ENCODE measurements around the gene CTPS2.
"Not testable (repeated sequence)": the region's sequence is repeated elsewhere in the genome, so short reads cannot be mapped to it uniquely, and the experiment has no call there.

CTPS2 gene

DNA sequence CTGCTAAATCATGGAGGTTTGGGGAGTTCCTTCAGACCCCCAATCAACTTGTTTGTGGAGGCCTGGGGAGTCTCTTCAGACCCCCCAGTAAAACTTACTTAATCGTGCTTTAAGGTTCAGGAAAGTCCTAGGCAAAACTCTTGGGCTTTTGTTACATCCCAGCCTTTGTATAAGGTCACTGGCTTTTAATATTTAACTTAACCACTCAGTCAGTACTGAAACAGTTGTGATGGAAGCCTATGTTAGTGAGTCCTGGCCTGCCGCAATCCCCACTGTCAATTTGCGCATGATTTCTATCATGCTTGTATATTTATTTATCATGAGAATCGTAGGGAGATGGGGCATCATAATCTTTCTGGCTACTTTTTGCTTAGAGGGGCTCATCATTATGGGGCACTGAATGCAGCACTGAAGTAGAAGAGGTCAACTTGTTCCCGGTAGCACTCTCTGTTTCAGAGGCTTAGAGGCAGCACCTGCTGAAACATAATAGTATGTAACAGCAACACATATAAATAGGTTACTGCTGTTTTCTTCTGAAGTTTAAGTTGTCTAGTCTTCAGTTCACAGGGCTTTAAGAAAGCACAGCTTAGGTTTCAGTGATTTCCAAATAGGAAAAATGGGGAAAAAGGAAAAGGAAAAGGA, 14.0 kb upstream of the CTPS2 start:
- H3K36me3 Mint-ChIP-seq (ENCODE audit: low read depth): peaks cover 11% of the 10 kb centered on the region
- H3K4me3 Mint-ChIP-seq; H3K4me1 Mint-ChIP-seq (ENCODE audit: low read depth); H3K9me3 Mint-ChIP-seq; DNase-seq (ENCODE audit: low spot score); H3K27me3 Mint-ChIP-seq (ENCODE audit: low read depth); H3K27ac Mint-ChIP-seq: not testable (repeated sequence)

DNA sequence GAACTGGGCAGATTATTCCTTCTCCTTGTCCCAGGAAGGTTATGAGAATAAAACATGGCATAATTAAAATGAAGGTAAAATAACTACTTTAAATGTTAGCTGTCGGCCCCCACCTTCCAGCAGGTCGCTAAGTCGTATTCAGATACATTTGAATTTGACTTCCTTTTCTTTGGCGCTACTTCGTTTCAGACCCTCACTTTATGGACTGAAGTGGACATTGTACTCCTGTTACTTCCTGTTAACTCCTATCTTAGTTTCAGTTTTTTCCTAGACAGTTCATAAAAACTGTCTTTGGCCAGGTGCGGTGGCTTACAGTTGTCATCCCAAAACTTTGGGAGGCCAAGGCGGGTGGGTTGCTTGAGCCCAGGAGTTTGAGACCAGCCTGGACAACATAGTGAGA, 12.6 kb upstream of the CTPS2 start:
- Mint-ChIP-seq H3K27me3 (ENCODE audit: low read depth) (no peaks in the 10 kb centered on the region), H3K27ac (no peak overlapping the region)

DNA sequence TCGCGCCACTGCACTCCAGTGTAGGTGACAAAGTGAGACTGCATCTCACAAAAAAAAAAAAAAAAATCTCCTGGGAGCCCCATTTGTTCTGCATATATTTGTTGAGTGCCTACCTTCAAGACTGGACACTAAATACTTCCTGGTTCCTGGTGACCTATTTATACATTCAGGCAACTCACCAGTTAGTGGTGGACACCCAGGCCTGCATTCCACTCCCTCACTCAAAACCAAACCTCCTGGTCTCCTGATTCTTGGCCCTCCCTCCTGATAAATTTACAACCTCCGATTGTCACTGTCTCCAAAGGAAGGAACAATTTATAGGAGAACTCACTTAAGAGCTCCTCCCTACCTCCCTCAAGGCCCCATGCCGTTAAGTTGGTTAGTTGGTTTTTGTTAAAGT, 10.0 kb upstream of the CTPS2 start:
- H3K4me3 Mint-ChIP-seq: no peak overlapping the region
- peaks cover 8% of the 10 kb centered on the region for H3K36me3 Mint-ChIP-seq (ENCODE audit: low read depth)
- peaks cover 17% of the 10 kb centered on the region for H3K4me1 Mint-ChIP-seq (ENCODE audit: low read depth)
- no peak for DNase-seq (ENCODE audit: low spot score)
- H3K9me3 Mint-ChIP-seq: no peaks in the 10 kb centered on the region
- no peaks in the 10 kb centered on the region for H3K27me3 Mint-ChIP-seq (ENCODE audit: low read depth)
- no peak overlapping the region for H3K27ac Mint-ChIP-seq

More for the DNA sequence above, 12.6 kb upstream of the CTPS2 start:
- no peak for DNase-seq (ENCODE audit: low spot score)
- Mint-ChIP-seq H3K4me3 (no peak overlapping the region), H3K36me3 (ENCODE audit: low read depth) (peaks cover 11% of the 10 kb centered on the region), H3K4me1 (ENCODE audit: low read depth) (peaks cover 14% of the 10 kb centered on the region), H3K9me3 (no peaks in the 10 kb centered on the region)

DNA sequence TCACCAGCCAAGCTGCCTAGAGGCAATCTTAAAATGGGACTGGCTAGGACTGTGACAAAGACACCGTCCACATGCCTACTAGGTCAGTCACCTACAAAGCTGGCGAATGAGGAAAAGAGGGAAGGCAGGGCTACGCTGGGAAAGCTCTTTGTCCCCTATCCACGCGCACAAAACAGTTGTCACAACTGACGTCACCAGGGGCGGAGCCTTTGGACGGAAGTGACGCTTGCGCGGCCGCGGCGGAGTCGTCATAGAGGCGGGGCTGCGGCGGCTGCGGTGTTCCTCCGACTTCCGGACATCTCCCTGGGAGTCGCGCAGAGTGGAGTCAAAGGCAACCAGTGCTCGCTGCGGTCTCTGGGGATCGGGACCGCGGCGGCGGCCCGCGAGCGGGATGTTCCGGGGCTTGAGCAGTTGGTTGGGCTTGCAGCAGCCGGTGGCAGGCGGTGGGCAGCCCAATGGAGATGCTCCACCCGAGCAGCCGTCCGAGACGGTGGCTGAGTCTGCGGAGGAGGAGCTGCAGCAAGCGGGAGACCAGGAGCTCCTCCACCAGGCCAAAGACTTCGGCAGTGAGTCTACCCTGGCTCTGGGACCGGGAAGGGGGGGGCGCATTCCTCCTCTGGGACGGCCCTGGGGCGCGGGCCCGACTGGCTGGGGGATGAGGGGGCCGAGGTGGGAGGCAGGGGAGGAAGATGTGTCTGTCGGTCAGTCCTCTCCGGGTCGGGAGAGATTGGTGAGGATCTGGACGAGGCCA, 7.0 kb upstream of the CTPS2 start, which contains the start of gene SYAP1:
Gene SYAP1, plus strand, starts transcription at position 279 of the 751 bp plus-strand sequence. Its CDS starts 113 bp downstream, at position 392.
- Mint-ChIP-seq H3K4me3 (peak within 1 kb of the TSS; percentile 91), H3K27me3 (ENCODE audit: low read depth) (no peaks in the 10 kb centered on the region), H3K9me3 (no peaks in the 10 kb centered on the region), H3K4me1 (ENCODE audit: low read depth) (peaks cover 15% of the 10 kb centered on the region), H3K27ac (peak within 1 kb of the TSS; percentile 96), H3K36me3 (ENCODE audit: low read depth) (peaks cover 1% of the 10 kb centered on the region)
- peak; percentile 88 for DNase-seq (ENCODE audit: low spot score)

DNA sequence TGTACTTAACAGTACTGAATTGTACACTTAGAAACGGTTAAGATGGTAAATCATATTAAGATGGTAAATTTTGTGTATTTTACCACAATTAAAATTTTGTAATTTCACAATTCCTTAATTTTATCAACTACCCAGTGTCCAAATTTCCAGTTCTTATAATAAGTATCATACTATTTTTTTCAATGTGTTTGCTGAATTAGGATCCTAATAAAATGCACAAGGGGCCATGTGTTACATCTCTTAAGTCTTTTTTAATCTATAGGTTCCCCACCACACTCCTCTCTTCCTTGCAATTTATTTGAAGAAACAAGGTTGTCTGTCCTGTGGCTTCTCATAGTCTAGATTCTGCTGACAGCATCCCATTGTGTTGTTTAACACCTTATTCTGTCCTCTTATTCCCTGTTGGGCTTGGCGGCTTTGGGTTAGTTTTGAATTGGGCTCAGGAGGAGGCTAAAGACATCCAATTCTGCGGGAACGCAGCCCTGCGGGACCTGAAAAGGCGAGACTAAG, 6.4 kb upstream of the CTPS2 start:
- Mint-ChIP-seq H3K36me3 (ENCODE audit: low read depth) (peaks cover 1% of the 10 kb centered on the region), H3K4me3 (peak overlapping the region; percentile 91), H3K9me3 (no peaks in the 10 kb centered on the region), H3K27ac (peak overlapping the region; percentile 96), H3K4me1 (ENCODE audit: low read depth) (peaks cover 15% of the 10 kb centered on the region), H3K27me3 (ENCODE audit: low read depth) (no peaks in the 10 kb centered on the region)
- no peak for DNase-seq (ENCODE audit: low spot score)

DNA sequence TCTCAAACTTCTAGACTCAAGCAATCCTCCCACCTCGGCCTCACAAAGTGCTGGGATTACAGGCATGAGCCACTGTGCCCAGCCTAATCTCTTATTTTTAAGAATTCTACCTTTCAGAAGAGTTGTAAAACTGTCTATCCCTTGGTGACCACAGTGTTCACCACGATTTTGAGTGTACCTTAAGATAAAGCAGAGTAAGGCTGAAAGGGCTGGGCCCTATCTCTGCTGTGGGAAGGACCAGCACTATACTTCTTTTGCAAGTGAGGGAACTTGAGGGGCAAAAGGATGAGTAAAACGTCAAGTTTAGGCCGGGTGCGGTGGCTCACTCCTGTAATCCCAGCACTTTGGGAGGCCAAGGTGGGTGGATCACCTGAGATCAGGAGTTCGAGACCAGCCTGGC, 4.0 kb upstream of the CTPS2 start:
- not testable (repeated sequence) for H3K9me3 Mint-ChIP-seq; H3K4me3 Mint-ChIP-seq; DNase-seq (ENCODE audit: low spot score); H3K27ac Mint-ChIP-seq; H3K27me3 Mint-ChIP-seq (ENCODE audit: low read depth); H3K36me3 Mint-ChIP-seq (ENCODE audit: low read depth)
- H3K4me1 Mint-ChIP-seq (ENCODE audit: low read depth): peaks cover 16% of the 10 kb centered on the region

DNA sequence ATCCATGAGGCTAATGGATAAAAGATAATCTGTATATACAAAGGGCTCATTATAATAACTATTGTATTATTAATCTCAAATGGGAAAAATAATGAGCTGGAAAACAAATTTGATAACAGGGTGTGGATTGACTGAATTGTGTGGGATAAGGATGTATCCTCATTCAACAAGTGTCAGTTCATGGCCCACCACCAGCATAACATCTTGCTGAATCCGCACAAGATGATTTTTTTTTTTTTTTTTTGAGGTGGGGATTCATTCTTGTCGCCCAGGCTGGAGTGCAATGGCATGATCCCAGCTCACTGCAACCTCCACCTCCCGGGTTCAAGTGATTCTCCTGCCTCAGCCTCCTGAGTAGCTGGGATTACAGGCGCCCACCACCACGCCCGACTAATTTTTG, 3.2 kb upstream of the CTPS2 start:
- H3K27me3 Mint-ChIP-seq (ENCODE audit: low read depth); H3K36me3 Mint-ChIP-seq (ENCODE audit: low read depth); DNase-seq (ENCODE audit: low spot score); H3K27ac Mint-ChIP-seq; H3K4me3 Mint-ChIP-seq; H3K9me3 Mint-ChIP-seq: not testable (repeated sequence)
- peaks cover 18% of the 10 kb centered on the region for H3K4me1 Mint-ChIP-seq (ENCODE audit: low read depth)

DNA sequence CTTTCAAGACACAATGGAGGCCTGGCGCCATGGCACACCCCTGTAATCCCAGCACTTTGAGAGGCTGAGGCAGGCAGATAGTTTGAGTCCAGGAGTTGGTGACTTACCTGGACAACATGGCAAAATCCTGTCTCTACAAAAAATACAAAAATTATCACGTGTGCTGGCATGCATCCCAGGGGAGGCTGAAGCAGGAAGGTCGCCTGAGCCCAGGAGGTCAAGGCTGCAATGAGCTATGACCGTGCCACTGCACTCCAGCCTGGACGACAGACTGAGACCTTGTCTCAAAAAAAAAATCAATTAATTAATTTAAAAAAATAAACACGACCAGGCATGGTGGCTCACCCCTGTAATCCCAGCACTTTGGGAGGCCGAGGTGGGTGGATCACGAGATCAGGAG, 2.0 kb upstream of the CTPS2 start:
- peaks cover 12% of the 10 kb centered on the region for H3K4me1 Mint-ChIP-seq (ENCODE audit: low read depth)
- no peaks in the 10 kb centered on the region for H3K27me3 Mint-ChIP-seq (ENCODE audit: low read depth)
- no peaks in the 10 kb centered on the region for H3K9me3 Mint-ChIP-seq
- H3K27ac Mint-ChIP-seq: no peak overlapping the region
- H3K36me3 Mint-ChIP-seq (ENCODE audit: low read depth): no peaks in the 10 kb centered on the region
- no peak for DNase-seq (ENCODE audit: low spot score)
- no peak overlapping the region for H3K4me3 Mint-ChIP-seq

DNA sequence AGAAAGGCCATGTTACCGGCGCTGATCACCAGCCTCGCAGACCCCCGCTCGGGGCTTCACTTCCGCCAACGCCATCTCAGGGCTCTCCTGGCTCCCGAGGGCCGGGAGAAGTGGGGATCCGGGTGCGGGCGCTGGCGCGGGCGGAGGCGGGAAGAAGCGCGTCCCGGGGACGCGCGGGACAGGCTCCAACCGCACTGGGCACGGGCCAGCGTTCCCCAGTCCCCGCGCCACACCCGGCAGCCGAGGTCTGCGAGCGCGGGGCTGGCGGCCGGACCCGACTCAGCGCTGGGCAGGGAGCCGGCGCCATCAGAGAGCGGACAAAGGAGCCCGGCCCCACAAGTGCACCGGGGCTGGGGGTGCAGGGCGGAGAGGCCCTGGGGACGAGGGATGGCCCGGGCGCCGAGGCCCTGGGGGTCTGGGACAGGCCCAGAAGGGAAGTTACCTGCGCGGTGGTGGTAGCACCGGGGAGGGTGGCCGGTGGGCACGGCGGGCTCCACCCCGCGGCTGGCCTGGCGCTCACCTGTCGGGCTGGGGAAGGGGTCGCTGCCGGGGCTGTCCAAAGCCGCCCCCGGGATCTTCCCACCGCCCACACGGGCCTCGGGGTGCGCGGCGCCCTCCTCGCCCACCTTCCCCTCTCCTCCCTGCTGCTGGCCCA, 449 bp downstream of the CTPS2 start:
- Mint-ChIP-seq H3K4me1 (ENCODE audit: low read depth) (peaks cover 8% of the 10 kb centered on the region), H3K9me3 (no peaks in the 10 kb centered on the region), H3K36me3 (ENCODE audit: low read depth) (no peaks in the 10 kb centered on the region), H3K4me3 (peak overlapping the region; percentile 86), H3K27me3 (ENCODE audit: low read depth) (no peaks in the 10 kb centered on the region), H3K27ac (peak overlapping the region; percentile 75)
- DNase-seq (ENCODE audit: low spot score): no peak

DNA sequence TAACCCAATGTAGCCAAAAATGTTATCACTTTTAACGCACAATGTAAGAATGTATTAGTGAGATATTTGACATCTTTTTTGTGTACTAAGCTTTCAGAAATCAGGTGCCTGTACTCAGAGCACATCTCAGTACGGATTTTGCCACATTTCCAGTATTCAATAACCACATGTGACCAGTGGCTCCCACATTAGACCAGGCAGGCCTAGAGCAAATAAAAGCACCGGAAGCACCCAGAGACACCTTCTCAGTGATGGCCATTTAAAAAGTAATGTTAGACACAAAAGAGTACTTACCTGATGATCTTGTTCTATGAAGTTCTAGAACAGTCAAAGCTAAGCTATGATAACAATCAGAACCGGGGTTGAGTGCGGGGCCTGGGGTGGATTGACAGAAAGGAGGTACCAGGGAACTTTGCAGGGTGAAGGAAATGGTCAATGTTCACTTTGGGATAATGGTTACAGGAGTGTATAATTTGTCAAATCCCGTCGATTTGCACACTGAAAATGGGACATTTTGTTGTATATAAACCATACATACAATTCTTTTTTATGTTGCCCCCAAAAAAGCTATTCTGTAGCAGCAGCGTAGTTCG, 1.2 kb downstream of the CTPS2 start:
- H3K4me3 Mint-ChIP-seq: peak overlapping the region; percentile 83
- no peak for DNase-seq (ENCODE audit: low spot score)
- H3K36me3 Mint-ChIP-seq (ENCODE audit: low read depth): no peaks in the 10 kb centered on the region
- no peaks in the 10 kb centered on the region for H3K27me3 Mint-ChIP-seq (ENCODE audit: low read depth)
- H3K9me3 Mint-ChIP-seq: no peaks in the 10 kb centered on the region
- peaks cover 8% of the 10 kb centered on the region for H3K4me1 Mint-ChIP-seq (ENCODE audit: low read depth)
- H3K27ac Mint-ChIP-seq: peak overlapping the region; percentile 84

DNA sequence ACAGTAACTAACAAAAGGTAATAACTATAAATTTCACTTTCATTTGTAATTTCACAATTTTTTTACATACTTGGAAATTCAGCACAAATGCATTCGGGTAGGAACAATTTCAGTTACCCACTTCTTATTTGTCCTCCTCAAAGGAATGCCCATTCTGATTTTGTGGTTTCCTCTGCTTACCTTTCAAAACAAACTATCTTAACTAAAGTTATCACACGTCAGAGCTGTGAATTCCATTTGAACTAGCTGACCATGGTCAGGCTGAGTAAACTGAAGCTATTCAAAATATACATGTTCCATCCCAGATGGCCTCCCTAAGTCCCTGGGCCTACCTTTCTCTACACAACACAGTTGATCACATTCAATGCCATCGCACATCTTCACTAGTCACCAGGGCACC, 4.5 kb downstream of the CTPS2 start:
- Mint-ChIP-seq H3K36me3 (ENCODE audit: low read depth) (no peaks in the 10 kb centered on the region), H3K4me3 (no peak overlapping the region), H3K27me3 (ENCODE audit: low read depth) (no peaks in the 10 kb centered on the region), H3K9me3 (no peaks in the 10 kb centered on the region), H3K4me1 (ENCODE audit: low read depth) (peaks cover 8% of the 10 kb centered on the region), H3K27ac (no peak overlapping the region)
- no peak for DNase-seq (ENCODE audit: low spot score)

DNA sequence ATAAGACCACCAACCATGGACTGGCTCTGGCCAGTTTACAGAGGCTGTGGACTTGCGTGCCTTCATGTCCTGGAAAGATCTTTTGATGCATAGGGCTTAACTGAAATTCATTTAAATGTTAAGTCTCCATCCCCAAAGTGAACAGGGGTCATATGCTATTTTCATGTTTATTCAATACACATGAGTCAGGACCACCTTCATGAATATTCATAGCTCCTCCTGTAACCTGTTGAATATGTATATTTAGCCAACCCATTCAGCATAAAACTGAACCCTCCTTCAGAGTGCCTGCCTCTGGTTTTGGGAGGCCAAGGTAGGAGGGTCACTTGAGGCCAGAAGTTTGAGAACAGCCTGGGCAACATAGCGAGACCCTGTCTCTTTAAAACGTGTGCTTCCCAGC, 7.1 kb downstream of the CTPS2 start:
- H3K27ac Mint-ChIP-seq: no peak overlapping the region
- no peaks in the 10 kb centered on the region for H3K9me3 Mint-ChIP-seq
- H3K36me3 Mint-ChIP-seq (ENCODE audit: low read depth): no peaks in the 10 kb centered on the region
- H3K4me3 Mint-ChIP-seq: no peak overlapping the region
- no peak for DNase-seq (ENCODE audit: low spot score)
- H3K27me3 Mint-ChIP-seq (ENCODE audit: low read depth): no peaks in the 10 kb centered on the region
- H3K4me1 Mint-ChIP-seq (ENCODE audit: low read depth): no peaks in the 10 kb centered on the region

DNA sequence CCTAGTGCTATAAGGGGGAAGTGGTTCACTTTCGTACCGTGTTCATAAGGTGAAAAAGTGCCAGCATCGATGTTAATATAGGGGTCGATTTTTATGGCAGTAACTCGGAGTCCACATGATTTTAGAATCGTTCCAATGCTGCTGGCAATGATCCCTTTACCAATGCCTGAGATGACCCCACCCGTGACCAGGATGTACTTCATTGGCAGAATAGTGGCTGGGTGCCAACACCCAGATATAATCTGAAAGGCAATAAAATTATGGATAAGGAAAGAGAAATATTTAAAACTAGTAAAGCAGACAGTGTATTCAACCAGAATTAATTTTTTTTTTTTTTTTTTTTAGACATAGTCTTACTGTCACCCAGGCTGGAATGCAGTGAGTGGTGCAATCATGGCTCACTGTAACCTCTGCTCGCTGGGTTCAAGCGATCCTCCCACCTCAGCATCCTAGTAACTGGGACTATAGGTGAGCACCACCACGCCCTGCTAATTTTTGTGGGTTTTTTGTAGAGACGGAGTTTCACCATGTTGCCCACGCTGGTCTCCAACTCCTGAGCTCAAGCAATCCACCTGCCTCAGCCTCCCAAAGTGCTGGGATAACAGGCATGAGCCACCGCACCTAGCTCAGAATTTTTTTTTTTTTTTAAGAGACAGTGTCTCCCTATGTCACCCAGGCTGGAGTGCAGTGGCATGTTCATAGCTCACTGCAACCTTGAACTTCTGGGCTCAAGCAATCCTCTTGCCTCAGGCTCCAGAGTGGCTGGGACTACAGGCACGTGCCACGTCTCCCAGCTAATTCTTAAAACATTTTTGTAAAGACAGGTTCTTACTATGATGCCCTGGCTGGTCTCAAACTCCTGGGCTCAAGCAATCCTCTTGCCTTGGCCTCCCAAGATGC, 9.5 kb downstream of the CTPS2 start:
- H3K4me3 Mint-ChIP-seq: no peak overlapping the region
- H3K27ac Mint-ChIP-seq: no peak overlapping the region
- no peaks in the 10 kb centered on the region for H3K9me3 Mint-ChIP-seq
- H3K4me1 Mint-ChIP-seq (ENCODE audit: low read depth): no peaks in the 10 kb centered on the region
- no peaks in the 10 kb centered on the region for H3K36me3 Mint-ChIP-seq (ENCODE audit: low read depth)
- no peak for DNase-seq (ENCODE audit: low spot score)
- no peaks in the 10 kb centered on the region for H3K27me3 Mint-ChIP-seq (ENCODE audit: low read depth)

Data from T-helper 2 cell treated with Interferon-gamma antibody and Interleukin-4, amounts not matched to agents 5 μg/mL and 100 μg/mL, for 36 hours (primary cell).